Activated CD8-positive, alpha-beta memory T cell treated with anti-CD3 and anti-CD28 coated beads for 36 hours (primary cell): ENCODE results near the gene XXYLT1. TPM values are rescaled to one million over a fixed set of nuclear protein-coding genes. Genes with fewer than 3 reads are reported as not detected.
"Not testable (repeated sequence)": the region's sequence is repeated elsewhere in the genome, so short reads cannot be mapped to it uniquely, and the experiment has no call there.

Experiments used
- CTCF ChIA-PET: fragments of 350-600 bp; sonication (Branson Sonifier 250); formaldehyde crosslinking; loops from one replicate; lab custom pipeline; 2021; ENCODE audit warnings: antibody characterized with exemption; lab: Charles Lee
- POLR2A ChIA-PET: fragments of 350-600 bp; sonication (Branson Sonifier 250); formaldehyde crosslinking; loops from one replicate; lab custom pipeline; 2021; ENCODE audit warnings: antibody characterized with exemption; lab: Charles Lee
- total RNA-seq, 2 experiments: library from RNA; stranded (reverse); gene quantifications; one replicate each; pipeline ENCODE4 v1.2.3, GENCODE V29; 2021

The XXYLT1 gene
- total RNA-seq, 2 experiments from 2014 or later = 9.1 to 9.3 TPM

GRCh38 chr3:195059471-195060216 lies 211.3 kb downstream of the XXYLT1 start:
- POLR2A ChIA-PET = no interaction called here

GRCh38 chr3:195059006-195059350 lies 212.0 kb downstream of the XXYLT1 start:
- CTCF ChIA-PET = no interaction called here

More at GRCh38 chr3:195059471-195060216, 211.3 kb downstream of the XXYLT1 start:
- CTCF ChIA-PET = no interaction called here

GRCh38 chr3:195058336-195059005 lies 212.5 kb downstream of the XXYLT1 start:
- POLR2A ChIA-PET = no interaction called here

More at GRCh38 chr3:195059006-195059350, 212.0 kb downstream of the XXYLT1 start:
- POLR2A ChIA-PET = no interaction called here

GRCh38 chr3:195057716-195058115 lies 213.2 kb downstream of the XXYLT1 start:
- CTCF ChIA-PET = no interaction called here
- POLR2A ChIA-PET = no interaction called here

More at GRCh38 chr3:195058336-195059005, 212.5 kb downstream of the XXYLT1 start:
- CTCF ChIA-PET = no interaction called here

GRCh38 chr3:195056506-195056905 lies 214.5 kb downstream of the XXYLT1 start:
- ChIA-PET POLR2A (no interaction called here), CTCF (interaction anchor here (0.6 kb wide), 1 partner anchor 1016 kb away, joined by 4 read pairs; no protein-coding TSS in a partner anchor)

GRCh38 chr3:195054311-195054710 lies 216.6 kb downstream of the XXYLT1 start:
- POLR2A ChIA-PET = no interaction called here
- CTCF ChIA-PET = no interaction called here

GRCh38 chr3:195052939-195053338 lies 218.0 kb downstream of the XXYLT1 start:
- CTCF ChIA-PET = no interaction called here
- POLR2A ChIA-PET = no interaction called here

- POLR2A ChIA-PET = not testable (repeated sequence)
- CTCF ChIA-PET = interaction anchor here (0.9 kb wide), 1 partner anchor 56 kb away, joined by 3 read pairs; no protein-coding TSS in a partner anchor
Measured at GRCh38 chr3:195050296-195050695, 220.7 kb downstream of the XXYLT1 start.

- ChIA-PET POLR2A (no interaction called here), CTCF (no interaction called here)
Measured at GRCh38 chr3:195048059-195048905, 222.7 kb downstream of the XXYLT1 start.

- CTCF ChIA-PET = no interaction called here
Measured at GRCh38 chr3:195047536-195047935, 223.4 kb downstream of the XXYLT1 start.

GRCh38 chr3:195046441-195046840 lies 224.5 kb downstream of the XXYLT1 start:
- CTCF ChIA-PET = no interaction called here
- POLR2A ChIA-PET = no interaction called here

More at GRCh38 chr3:195047536-195047935, 223.4 kb downstream of the XXYLT1 start:
- POLR2A ChIA-PET = no interaction called here

GRCh38 chr3:195045481-195046210 lies 225.3 kb downstream of the XXYLT1 start:
- ChIA-PET POLR2A (no interaction called here), CTCF (no interaction called here)

- ChIA-PET POLR2A (no interaction called here), CTCF (no interaction called here)
Measured at GRCh38 chr3:195044411-195044810, 226.5 kb downstream of the XXYLT1 start.

- POLR2A ChIA-PET = no interaction called here
- CTCF ChIA-PET = no interaction called here
Measured at GRCh38 chr3:195043607-195044339, 227.2 kb downstream of the XXYLT1 start.

GRCh38 chr3:195042743-195043606 lies 228.0 kb downstream of the XXYLT1 start:
- POLR2A ChIA-PET = no interaction called here
- CTCF ChIA-PET = no interaction called here

- POLR2A ChIA-PET = no interaction called here
- CTCF ChIA-PET = no interaction called here
Measured at GRCh38 chr3:195041871-195042742, 228.9 kb downstream of the XXYLT1 start.
